HG02840 (cell line): ENCODE results near the gene SPDYC.

Source experiments
- ATAC-seq: cut with Tn5 transposase; IDR thresholded peaks from one replicate; pipeline ENCODE4 v1.9.1; 2021; ENCODE audit warnings: mild to moderate bottlenecking, moderate library complexity, moderate number of reproducible peaks; ENCODE audit not compliant: unreplicated experiment, low FRiP score

SPDYC gene, protein sequence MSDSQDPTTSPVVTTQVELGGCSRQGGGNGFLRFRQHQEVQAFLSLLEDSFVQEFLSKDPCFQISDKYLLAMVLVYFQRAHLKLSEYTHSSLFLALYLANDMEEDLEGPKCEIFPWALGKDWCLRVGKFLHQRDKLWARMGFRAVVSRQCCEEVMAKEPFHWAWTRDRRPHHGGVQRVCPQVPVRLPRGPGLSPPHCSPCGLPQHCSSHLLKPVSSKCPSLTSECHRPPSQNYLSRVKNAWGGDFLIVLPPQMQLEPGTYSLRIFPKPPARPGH

DNA sequence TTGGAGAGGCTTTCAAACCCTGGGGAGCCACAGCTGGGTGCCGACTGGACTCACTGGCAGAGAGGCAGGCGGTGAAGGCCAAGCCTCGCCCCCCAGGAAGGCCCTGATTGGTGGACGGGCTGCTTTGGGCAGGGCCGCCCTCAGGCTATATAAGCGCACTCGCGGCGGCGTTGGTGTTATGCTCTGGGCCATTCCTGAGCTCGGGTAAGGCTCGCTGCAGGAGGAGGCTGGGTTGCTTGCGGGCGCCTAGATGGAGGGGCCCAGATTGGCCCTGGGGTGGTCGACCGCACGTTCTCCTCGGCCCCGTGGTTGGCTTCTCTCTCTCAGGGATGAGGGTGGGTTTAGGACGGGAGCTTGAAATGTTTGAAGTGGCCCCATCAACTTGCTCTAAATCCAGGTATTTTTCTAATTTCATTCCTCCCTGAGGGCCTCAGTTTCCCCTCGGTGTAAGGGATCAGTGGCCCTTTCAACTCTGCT, at the start of gene SPDYC:
TSS of gene SPDYC (plus strand) at position 176 of the 477 bp plus-strand sequence. CDS start 1,125 bp downstream, outside the sequence.
- no peak for ATAC-seq

DNA sequence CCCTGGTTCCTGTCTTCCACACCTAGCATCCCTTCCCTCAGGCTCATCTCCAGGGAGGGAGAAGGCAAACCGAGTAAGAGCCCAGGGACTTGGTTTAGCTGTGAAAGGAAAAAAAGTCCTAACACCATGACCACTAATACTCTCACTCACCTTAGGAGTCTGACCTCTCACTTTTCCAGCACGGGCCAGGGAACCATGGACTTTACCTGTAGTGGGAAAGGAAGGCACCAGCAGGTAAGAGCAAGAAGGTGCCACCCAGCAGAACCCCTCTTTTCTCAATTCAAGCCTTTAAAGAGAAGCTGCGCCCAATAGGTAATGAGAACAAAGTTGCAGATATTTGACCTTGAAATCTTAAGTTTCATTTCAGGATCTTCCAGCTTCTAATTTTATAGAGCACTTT, 49.2 kb upstream of the SPDYC start:
- ATAC-seq: no peak

DNA sequence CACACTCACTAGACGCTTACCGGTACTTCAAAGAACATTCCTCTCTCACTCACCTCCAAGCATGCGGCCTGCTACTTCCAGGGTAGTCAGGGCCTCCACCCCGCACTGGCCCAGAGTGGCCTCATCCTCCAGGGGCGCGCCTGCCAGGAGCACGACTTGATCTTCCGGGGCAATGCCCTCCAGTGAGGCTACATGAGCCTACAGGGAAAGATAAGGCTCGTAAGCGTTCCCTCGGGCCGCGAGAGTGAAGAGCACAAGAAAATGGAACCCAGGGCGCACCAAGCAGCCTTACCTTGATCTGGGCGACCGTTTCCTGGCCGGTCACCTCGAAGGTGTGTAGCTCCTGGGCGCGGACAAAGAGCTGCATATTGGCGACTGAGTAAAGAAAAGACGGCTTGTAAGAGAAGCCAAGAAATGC, 48.6 kb upstream of the SPDYC start:
- ATAC-seq: no peak

DNA sequence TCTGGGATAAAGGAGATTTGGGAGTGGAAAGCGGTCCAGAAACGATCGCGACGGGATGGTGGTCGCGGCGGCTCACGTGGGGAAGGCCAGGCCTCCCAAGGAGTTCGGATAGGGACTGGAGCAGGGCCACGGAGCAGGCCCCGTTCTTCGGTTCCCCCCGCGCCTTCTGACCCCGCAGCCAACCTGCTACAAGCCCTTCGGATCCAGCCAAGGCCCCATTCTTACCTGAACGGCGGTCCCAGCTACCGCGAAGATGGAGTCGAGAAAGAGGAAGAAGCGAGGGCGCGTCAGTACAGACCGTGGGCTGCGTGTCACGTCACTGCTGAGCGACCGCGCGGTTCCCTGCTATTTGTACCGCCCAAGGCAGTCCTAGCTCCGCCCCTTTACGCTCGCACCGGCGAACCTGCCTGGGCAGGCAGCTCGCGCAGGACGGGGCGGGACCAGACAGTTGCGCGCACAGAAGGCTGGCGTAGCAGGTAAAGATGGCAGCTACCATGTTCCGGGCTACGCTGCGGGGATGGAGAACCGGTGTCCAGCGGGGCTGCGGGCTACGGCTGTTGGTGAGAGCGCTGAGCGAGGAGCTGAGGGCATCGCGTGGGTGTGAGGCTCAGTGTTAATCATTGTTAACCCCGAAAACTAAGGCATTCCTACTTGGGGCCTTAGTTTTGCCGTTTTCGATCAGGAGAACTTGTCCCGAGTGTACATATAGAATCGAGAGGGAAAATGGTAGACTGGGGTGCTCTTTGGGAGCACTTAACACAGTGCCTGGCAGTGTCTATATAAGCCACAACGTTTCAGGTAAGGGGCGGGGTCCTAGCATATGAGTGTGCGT, 48.0 kb upstream of the SPDYC start, which contains the start of the genes FAU and MRPL49:
TSS of gene FAU (minus strand) at position 270 of the 832 bp plus-strand sequence. CDS start 321 bp downstream, outside the sequence.
TSS of gene MRPL49 (plus strand) at position 457 of the 832 bp plus-strand sequence. CDS start at position 483, 26 bp downstream.
- ATAC-seq: peak; percentile 63

DNA sequence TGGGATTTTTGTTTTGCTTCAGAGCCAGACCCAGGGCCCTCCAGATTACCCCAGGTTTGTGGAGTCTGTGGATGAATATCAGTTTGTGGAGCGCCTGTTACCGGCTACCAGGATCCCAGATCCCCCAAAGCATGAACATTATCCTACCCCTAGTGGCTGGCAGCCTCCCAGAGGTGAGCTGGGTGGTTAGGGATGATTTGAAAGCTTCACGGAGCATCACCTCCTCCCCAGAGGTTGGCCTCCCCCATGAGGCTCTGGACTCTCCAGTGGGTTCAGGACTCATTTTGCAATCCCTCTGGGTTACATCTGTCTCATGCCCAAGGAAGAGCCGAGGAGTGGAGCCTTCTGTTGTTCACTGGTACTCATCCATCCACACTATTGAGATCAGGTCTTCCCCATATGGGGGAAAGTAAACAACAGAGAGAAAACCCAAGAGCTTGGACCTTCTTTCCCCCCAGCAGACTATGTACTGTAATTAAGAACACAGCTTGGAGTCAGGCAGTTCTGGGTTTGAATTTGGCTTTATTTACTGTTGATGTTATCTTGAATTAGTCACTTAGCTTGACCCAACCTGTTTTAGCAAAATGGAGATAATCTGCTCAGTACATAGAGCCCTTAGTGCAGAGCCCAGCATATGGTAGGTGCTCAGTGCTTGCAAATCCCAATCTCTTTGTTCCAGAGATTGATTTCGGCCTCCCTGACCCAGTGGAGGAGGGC, 45.4 kb upstream of the SPDYC start:
- no peak for ATAC-seq

DNA sequence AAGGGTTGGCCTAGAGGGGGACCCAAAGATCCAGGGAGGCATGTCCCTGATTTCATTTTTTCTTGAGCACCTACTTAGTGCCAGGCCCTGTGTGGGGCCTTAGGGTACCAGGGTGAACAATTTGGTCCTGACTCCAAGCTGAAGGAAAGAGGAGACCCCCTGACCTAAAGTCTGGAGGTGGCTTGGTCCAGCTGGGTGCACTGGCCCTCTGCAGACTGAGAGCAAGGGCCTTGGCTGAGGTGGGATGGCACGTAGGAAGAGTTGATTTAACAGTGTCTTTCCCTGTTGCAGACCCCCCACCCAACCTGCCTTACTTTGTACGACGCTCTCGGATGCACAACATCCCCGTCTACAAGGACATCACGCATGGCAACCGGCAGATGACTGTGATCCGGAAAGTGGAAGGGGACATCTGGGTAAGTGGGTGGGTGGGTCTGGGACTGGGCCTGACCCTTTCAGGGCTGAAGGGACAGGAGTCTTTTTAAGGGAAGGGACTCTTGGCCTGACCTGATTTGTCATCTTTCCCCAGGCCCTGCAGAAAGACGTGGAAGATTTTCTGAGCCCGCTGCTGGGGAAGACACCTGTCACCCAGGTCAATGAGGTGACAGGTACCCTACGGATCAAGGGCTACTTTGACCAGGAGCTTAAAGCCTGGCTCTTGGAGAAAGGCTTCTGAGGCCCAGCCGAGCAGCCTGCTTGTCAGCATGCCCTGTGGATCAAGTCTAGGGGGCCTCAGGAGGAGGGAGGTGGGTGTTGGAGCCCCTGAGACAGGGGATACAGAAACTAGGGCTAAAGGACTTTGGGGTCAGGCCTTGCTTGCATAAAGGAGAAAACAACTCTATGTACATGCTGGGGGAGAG, 44.6 kb upstream of the SPDYC start:
- ATAC-seq: no peak

DNA sequence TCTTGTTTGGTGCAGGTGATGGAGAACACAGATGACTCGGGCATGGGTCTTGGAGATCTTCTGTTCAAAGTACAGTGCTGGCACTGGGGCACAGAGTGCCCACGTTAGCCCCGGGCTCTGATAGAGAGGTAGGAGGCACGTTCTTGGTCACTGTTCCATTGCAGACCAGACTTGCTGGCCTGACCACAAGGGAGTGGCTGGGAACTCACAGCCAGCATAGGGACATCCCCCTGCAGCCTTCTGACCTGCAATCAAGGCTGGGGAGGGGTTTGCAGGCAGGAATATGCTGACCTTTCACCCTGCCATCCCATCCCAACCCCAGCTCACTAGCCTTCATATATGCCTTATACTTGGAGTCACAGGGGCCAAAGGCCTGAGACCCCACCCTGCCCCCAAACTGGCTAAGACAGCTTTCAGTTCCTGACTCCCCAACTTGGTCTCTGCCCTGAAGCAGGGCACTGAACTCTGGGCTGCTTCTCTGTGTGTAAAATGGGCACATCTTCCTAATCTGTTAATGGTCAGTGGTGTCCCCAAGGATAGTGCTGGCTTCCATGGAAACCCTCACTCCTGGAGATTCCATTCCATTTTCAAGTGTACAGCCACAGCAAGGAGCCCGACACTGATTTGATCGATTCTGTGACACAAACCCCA, 43.3 kb upstream of the SPDYC start:
- no peak for ATAC-seq

DNA sequence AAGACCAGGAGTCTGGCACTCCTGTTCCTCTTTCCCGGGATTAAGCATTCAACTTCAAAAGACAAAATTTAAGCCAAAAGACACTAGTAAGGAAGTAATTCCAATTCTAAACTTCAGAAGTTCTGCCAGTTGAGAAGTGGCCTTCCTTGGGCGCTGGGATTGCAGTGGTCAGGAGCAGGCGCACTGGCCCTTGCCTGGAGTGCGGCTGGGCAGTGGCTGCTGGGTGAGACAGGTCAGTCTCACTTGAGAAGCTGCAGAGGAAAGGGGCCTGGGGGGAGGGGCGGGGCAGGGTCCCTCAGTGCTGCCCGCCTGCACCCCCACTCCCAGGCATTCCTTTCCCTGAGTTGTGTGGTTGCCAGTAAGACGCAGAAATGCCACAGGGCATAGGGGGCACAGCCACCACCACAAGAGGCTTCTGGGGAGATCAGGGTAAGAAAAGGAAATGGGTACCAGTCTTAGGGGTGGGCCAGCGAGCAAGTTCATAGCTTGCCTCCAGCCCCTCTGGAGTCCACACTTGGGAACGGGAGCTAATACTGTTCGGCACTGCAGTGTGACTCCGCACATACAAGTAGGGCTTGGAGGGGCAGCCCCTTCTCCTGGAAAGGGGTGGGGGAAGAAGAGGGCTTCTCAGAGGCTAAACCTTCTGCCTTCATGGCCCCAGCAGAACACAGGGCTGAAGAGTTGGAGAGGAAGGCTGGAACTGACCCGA, 42.4 kb upstream of the SPDYC start:
- ATAC-seq: no peak

DNA sequence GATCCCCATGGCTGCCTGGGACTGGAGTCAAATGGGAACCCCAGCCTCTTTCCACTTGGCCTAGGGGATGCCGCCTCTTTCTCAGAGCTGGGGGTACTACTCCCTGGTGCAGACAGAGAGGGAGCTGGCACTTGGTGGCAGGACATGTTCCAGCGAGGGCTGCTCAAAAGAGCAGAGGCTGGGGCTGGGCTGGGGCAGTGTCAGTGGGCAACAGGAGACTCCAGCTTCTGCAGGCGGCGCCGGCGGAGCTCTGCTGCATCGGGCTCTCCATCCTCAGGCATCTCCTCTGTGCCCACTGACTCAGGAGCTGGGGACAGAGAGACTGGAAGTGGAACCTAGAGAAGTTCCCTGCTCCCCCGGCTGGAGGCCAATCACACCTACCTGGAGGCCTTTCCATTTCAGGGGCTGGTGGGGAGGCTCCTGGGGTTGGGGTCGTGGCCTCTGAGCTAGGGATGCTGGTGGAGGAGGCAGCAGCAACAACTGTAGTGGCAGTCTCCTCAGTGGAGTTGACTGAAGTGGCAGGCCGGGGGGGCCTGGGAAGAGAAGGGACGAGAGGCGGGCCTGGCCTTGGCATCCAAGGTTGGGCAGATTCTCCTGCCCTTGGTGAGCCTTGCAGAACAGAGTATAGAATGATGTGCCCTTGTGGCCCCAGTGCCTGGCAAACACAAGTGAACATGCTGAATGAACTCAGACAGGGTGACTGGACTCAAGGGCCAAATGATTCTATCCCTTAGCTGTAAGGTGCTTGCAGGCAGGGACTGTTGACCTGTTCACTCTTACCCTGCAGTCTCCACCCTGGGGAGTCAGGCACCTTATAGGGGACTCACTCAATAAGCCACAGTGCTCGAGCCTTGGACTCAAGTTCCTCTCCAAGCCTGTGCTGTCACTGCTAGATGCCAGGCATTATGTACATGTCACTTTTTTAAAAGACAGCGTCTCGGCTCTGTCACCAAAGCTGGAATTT, 41.6 kb upstream of the SPDYC start:
- ATAC-seq: no peak

DNA sequence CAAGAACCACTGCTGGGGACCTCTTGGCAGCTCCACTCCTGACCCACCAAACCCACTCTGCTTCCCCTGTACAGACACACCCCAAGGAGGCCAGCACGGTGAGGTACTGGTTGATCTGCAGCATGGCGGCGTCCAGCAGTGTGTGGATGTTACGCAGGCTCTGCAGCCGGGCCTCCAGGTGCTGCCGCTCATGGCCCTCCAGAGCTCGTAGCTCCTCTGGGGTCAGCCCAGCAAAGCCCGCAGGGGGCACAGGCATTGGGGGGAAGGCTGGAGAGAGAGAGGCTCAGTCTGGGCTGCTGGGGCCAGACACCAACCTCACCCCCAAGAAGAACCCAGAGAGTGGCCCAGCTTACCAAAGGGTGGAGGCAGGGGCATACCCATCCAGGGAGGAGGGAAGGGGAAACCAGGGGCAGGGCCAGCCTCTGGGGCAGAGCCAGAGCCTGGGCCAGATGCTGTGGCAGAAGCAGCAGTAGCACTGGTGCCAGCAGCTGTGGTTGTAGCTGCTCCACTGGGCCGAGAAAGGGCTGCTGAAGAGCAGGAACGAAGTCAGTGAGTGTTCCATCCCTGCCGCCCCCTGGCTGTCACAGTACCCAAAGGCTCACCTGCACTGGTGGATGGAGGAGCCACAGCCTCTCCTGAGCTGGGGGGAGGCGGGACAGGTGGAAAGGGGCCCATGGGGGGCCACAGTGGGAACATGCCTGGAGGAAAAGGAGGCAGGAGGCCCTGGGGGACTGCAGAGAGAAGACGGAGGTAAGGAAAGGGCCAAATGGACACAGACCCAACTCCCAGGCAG, 40.2 kb upstream of the SPDYC start:
- no peak for ATAC-seq

DNA sequence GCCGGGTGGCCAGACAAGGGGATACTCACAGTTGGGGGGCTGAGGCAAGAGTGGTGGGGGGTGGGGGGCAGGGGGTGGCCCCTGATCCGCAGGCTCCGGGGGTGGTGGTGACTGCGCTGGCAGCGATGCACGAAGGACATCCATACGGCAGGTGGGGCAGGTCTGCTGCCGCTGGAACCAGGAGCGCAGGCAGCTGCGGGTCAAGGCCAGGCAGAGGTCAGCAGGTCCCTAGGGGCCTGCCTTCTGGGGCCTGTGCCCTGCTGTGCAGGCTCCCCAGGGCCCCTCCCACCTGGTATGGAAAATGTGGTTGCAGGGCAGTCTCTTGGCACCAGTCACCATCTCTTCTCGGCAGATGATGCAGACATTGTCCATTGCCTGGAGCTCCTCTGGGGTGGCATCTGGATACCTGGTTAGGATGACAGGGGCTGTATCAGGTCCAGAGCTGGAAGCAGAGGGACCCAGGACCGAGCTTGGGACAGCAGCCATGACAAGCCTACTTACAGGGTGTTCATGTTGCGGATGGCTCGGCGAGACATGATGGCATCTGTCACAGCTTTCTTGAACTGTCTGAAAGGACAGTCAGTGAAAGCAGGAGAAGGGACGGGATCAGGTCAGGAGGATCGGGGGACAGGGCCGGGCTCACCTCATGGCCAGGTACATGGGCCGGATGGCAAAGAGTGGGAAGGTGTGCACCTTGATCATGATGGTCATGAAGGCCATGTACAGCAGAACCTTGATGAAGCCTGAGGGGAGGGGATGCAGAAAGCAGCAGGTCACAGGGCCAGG, 39.2 kb upstream of the SPDYC start:
- no peak for ATAC-seq

DNA sequence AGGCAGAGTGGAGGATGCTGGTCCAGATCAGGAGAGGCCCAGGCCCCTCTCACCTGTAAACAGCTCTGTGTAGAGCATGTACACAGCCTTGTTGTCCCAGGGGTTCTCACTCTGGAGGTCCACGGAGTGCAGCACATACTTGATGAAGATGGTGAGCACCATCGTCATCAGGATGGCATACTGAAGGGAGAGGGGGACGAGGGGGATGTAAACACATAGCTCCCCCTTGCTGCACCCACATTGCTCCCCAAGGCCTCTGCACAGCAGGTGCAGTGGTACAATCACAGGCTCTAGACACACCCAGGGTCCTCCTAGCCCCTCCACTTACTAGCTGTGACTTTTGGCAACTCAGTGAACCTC, 38.6 kb upstream of the SPDYC start:
- no peak for ATAC-seq

DNA sequence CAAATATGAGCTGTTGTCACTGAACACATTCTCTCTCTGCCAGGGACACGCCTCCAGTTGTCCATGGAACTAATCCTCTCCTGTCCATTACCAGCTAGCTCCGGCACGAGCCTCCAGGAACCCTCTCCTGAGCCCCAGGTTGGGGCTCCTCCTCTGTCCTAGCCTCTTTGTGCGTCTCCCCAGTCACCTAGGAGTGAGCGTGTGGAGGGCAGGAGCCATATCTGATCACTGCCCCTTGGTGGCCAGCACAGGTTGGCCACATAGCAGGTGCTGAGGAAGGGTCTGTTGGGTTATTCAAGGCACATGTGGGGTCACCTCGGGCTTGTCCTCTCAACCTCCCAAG, 38.2 kb upstream of the SPDYC start:
- no peak for ATAC-seq

DNA sequence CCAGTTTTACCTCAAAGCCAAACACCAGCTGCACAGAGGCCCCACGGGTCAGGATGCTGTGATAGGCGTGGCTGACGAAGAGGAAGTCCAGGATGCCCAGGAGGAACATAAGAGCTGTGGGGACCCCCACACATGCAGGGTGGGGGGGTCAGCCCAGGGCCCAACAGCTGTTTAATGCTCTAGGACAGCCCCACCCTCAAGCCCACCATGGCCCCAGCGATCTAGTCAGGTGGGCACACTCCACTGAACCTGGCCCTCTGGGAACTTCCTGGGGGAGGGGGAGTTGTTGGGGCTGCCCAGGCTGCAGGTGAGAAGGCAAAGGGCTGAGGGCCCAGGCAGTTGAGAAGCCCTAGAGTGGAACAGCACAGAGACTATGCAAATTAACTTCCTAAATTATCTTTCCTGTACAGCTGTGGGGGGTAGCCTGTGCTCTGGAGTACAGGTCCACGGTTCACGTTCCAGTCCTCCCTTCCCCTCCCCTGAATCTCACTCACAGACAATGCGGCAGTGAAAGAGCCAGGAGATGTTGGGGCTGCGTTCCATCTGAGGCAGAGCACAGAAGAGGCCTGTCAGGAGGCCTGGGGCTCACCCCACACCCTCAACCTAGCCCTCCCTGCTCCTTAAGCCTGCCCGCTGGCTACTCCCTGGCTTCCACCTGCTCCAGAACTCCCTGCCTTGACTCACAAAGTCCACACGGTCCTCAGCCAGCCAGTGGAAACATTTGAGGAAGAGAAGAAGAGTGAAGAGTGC, 37.6 kb upstream of the SPDYC start:
- no peak for ATAC-seq

DNA sequence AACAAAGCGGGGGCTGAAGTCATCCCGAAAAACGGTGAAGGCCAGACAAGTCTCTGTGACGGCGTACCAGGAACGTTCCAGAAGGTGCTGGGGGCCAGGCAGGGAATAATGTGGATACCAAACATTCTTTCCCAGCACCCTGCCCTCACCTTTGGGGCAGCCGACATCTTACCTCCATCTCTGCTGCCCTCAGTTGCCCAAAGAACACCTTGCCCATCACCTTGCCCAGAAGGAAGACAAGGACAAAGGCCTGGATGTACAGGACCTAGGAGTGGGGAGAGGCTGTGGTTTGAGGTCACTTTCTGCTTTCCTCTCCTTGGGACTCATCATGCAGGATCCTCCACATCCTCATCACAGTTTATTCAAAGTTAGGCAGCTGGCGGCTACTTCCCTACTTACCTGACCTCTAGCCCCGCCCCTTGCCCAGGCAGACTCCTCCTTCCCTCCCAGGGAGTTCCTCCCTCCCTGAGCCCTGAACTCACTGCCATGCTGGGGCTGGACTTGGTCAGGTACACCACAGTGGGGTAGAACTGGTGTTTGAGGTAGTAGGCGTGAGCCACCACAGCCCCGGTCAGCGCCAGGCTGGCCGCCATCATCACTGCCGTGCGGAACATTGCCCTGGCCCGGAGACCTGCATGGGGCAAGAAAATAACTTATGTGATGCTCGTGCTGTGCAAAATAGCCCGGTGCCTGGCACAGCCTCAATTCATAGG, 36.9 kb upstream of the SPDYC start:
- no peak for ATAC-seq
